ENCODE data around the gene SLTM. TPM values are rescaled to one million over a fixed set of nuclear protein-coding genes. Genes with fewer than 3 reads are reported as not detected.
"Not testable (repeated sequence)": the region's sequence is repeated elsewhere in the genome, so short reads cannot be mapped to it uniquely, and the experiment has no call there.

The SLTM gene
- total RNA-seq, 1 donor from 2014 or later, result 53.4 TPM

DNA sequence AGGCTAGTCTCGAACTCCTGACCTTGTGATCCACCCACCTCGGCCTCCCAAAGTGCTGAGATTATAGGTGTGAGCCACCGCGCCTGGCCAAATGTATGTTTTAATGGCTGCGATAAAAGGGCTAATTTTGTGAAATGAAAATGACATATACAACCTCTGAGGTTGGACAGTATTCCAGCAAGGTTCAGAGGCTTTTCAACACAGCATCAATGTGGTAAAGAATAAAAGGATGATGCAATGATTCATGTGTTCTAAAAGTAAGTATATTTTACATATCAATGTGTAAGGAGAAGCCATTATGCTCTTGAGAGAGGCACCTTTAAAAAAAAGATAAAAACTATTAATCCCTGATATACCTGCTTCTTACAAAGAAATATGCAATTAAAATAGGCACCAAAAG, 6.7 kb downstream of the SLTM start:
- ATAC-seq, result no peak

DNA sequence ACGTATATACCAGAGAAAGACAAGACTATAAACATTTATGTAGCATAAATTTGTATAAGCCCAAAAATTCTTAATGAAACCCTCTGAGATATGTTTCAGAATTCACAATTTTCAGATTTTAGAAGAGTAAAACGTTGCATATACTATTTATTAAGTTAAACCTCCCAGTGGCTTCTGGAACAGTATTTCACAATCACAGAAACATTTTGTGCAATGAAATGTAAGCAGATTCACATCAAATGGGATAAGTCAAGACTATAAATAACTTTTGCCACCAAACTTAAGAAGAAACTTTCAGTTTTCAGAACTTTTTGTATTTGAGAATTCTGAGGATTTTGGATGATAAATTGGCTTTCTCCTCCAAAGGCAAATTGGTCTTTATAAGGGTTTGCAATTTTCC, 9.2 kb downstream of the SLTM start:
- ATAC-seq, result no peak

DNA sequence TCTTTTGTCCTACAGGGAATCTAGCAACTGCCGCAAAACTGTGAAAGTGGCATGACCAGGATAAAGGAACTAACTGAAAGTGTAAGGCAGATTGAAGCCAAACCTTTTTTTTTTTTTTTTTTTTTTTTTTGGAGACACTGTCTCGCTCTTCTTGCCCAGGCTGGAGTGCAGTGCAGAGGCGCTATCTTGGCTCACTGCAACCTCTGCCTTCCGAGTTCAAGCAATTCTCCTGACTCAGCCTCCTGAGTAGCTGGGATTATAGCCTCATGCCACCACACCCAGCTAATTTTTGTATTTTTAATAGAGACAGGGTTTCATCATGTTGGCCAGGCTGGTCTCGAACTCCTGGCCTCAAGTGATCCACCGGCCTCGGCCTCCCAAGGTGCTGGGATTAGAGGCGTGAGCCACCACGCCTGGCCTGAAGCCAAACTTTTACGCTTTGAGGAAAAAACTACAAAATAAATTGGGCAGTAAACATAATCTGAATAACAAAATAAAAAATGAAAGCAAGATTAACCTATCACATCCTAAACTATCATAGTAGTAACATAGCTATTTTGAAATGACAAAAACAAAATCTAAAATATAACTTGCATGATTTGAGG, 9.7 kb downstream of the SLTM start:
- no peak for ATAC-seq

DNA sequence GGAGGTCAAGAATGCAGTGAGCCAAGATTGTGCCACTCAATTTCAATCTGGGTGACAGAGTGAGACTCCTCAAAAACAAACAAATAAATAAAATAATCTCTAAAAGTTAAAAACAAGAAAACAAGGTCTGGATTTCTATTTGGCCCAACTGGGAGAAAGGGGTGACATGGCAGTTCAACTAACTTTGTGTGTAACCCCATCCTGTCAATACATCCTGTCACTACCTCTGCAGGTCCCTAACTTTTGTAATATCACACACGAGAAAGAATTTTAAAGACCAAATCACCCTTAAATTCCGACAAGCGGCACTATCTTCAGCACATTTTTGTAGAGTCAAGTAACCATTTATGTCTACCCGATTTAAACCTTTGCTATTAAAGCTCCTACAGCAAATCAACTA, 10.2 kb downstream of the SLTM start:
- ATAC-seq, result no peak

DNA sequence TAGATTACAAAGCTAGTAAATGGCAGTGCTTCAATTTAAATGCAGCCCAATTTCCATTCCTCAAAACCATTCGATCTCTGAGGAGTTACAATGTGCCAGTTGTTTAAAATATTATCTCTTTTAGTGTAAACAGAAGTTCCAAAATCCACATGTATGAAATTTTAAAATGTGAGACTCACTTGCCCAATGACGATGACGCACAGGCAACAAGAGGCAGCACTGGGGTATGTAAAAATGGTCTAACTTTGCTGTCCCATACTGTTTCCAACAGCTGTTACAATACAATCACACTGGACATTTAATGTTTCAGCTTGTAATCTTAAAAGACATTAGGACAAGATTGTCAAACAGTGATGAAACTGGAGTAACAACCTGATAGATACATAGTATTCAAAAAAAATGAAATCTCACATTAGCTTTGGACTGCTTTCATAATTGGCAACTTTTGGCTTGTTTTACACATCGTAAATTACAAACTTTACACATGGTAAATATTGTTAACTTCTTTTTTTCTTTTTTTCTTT, 12.2 kb downstream of the SLTM start:
- no peak for ATAC-seq

DNA sequence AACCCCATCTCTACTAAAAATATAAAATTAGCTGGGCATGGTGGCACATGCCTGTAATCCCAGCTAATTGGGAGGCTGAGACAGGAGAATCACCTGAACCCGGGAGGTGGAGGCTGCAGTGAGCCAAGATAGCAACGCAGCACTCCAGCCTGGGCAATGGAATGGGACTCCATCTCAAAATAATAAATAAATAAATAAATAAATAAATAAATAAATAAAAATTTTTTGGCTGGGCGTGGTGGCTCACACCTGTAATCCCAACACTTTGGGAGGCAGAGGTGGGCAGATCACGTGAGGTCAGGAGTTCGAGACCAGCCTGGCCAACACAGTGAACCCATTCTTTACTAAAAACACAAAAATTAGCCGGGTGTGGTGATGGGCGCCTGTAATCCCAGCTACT, 13.0 kb downstream of the SLTM start:
- not testable (repeated sequence) for ATAC-seq

DNA sequence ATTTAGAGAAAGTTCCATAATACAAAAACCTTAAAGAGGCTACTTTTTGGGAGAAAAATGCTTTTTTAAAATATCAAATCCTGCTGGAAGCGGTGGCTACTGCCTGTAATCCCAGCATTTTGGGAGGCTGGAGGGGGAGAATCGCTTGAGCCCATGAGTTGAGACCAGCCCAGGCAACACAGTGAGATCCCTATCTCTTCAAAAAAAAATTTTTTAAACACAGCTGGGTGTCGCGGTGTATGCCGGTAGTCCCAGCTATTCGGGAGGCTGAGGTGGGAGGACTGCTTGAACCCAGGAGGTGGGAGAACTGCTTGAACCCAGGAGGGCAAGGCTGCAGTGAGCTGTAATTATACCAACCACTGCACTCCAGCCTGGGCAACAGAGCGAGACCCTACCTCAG, 14.2 kb downstream of the SLTM start:
- ATAC-seq, result no peak

DNA sequence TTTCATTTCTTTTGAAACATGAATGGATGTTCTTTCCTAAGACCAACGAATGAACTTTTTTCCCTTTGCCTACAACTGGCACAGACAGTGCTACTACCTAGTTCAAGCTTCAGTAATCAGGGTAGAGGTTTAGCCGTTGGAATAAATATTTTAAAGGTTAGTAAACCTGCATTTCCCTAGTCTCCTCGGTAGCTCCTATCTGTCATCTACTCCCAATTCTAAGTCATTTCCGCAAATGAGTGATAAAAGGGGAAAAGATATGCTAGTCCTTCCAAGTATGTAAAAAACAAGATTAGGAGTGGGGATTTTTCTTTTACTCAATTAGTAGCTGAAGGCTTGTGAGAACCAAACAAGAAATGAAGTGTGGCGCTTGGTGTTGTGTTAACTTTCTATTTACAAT, 15.2 kb downstream of the SLTM start:
- ATAC-seq, result no peak

DNA sequence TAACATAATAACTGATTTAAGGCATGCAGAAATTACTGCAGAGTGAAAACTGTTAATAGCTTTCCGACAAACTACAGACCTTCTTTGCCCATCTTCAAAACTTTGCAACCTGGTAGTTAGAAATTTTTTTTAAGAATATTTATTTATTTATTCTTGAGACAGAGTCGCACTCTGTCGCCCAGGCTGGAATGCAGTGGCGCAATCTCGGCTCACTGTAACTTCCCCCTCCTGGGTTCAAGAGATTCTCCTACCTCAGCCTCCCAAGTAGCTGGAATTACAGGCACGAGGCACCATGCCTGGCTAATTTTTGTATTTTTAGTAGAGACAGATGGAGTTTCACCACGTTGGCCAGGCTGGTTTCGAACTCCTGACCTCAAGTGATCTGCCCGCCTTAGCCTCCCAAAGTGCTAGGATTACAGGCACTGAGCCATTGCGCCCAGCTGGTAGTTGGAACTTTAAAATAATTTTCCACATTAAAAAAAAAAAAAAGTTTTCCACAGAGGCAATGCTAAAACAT, 15.8 kb downstream of the SLTM start:
- not testable (repeated sequence) for ATAC-seq

DNA sequence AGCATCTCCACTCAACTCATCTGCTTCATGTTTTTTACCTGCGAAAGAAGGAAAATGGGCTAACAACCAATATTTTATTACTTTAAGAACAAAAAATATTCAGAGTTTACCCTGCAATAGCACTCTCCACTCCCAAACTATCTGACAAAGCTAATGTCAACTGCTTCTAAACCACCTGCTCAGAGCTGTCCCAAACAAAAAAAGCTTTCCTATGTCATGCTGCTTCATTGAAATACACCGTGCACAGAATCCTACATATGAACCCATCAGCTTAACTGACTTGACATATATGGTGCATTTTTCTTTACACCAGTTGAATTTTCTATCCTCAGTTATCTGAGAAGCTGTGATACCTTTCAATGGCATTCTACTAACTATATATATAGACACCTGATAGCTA, 16.5 kb downstream of the SLTM start:
- ATAC-seq, result no peak

DNA sequence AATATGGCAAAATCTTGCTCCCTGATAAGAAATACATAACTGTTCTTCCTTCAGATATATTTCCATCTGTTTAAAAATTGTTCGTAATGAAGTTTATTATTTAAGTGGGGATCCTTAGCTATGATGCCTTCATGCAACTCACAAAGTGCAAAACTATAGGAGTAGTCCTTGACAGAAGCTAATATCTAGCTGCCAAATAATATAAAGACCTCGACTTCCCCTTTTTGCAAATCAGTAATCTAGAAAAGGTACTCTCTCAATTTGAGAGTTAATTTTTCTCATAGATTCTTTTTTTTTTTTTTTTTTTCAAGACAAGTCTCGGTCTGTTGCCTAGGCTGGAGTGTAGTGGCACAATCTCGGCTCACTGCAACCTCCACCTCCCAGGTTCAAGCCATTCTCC, 23.0 kb downstream of the SLTM start:
- no peak for ATAC-seq

DNA sequence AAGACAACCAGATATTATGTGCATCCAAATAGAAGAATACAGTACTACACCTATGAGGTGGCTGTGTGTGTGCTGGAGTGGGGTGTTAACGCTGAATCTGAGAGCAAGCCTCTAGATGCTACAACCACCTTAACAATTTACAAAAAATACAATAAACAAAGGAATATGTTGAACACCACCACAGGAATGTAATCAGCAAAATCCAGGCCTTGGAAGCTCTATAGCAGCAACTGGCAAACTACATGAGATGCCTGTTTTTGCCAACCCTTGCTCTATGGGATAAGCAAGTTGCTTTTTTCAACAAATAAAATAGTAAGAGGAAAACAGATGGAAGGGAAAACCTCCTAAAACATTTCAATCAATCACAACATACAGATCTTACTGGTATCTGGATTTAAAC, 23.9 kb downstream of the SLTM start:
- ATAC-seq, result no peak

DNA sequence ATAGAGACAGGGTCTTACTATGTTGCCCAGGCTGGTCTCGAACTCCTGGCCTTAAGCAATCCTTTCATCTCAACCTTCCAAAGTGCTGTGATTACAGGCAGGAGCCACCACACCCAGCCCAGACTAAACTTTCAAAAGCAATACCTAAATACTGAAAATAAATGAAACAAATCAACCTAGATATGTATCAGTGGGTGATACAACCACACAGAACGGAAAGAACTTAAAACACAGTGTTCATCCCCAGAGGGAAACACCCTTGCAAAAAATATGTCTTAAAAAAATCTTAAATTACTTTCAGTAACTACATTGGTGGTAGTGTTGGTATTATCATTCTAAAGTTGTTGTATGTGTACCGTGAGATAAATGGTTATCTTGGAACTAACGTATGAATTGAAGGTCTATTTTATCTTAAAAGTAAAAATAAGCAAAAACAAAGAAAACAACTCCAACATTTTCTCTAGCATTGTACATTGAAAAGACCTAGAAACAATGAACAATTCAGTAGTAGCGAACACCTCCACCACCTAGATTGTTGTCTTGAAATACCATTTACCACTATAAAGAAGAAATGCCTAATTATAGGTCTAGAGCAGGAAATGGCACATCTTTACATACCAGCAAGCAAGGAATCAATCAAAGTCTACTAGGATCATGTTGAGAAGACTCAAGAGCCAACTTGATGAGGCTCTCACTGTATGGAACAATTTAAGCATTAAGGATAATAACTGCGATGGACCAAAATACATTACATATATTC, 24.7 kb downstream of the SLTM start:
- ATAC-seq, result no peak

DNA sequence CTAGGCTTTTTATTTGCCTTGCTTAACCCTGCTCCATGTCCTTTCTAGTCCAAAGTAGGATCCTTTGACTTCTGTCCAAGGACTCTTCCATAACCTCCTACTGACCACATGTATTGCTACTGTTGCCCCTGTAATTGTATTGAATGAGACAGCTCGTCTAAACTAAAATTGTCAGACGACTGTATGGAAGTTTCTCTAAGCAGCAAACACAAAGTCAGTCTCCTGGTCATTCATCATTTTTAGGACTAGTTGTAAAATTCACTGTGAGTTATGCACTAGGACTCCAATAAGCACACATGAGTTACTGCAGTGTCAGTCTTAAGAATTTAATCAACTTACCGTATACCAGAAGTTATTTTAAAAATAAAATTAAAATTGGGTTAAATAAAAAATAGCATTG, 32.8 kb downstream of the SLTM start:
- no peak for ATAC-seq

DNA sequence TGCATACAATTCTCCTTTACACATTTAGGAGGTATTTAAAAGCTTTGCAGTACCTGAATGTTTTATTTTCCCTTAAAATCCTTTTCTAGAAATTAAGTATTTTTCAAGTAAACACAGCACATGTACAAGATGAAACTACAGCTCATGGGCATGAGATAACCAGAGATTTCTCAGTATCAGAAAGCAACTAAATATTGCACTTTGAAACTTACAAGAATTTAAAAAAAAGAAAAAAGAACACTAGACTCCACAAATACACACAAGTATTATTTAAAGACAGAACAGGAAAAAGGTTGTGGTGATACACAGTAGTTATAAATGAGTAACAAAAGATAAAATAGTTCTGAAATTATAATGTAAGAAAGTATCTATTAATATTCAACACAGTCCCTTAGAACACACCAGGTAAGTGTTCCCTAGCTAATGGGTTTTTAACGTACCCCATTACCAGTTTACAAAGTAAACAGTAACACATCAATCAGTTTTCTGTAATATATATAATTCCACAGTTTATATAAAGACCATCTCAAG, 35.3 kb downstream of the SLTM start:
- no peak for ATAC-seq

DNA sequence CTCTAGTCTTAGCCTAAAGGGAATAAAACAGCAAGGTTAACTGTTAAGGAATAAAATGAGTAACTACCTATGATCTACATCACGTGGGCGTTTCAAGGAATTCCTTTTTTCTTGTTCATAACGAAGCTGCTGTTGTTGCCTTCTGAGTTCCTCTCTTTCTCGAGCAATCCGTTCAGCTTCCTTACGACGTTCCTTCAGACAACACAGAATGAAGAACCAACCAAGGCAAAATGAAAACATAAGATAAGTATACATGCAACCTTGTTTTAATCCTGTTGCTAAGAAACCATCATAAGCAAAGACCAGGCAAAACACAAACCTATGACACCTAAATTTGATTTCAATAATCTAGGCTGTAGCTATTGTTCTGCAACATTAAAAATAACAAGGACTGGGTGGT, 44.1 kb downstream of the SLTM start:
- ATAC-seq, result no peak

DNA sequence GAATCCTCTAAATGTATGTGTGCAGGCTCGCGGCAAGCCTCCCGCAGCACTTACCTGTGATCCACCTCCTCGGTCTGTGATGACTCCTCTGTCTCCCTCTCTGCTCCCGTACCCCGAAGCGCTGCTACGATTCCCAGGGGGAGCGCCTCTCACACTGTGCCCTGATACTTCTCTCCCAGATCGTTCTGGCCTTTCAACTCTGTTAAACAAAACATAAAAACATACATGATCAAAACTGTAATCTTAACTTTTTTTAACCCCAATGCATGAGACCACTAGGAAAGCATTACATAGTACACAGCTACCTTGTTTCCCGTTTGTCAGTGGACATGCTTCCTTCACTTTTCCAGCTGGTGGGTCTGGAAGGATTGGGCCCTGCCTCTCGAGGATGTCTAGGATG, 46.6 kb downstream of the SLTM start:
- no peak for ATAC-seq

DNA sequence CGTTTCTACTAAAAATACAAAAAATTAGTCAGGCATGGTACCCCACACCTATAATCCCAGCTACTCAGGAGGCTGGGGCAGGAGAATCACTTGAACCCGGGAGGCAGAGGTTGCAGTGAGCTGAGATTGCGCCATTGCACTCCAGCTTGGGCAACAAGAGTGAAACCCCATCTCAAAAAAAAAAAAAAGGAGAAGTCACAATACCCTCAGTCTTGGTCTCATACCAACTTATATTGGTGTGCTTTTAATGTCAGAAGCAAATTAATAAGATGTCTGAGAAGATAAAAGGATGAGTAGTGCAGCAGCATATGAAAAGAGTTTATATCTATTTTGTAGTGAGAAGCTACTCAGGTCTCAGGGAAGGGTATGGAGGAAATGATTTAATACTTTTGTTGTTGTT, 49.6 kb downstream of the SLTM start:
- not testable (repeated sequence) for ATAC-seq

DNA sequence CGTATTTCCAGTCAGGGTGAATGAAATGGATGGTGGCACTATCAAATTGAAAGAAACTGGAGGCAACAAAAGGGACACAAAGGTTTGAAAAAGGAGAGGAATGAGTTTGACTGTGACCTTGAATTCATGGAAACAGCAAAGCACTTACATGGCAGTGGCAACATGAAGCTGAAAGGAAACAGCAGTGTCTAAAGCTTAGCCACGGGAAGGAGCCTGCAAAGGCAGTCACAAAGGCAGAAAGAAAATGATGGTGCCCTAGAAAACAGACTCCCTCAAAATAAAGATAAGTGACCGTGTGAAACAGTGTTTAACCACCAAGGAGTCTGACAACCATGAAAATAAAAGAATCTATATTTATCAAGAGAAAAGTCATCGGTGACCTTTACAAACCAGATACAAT, 51.2 kb downstream of the SLTM start:
- no peak for ATAC-seq

DNA sequence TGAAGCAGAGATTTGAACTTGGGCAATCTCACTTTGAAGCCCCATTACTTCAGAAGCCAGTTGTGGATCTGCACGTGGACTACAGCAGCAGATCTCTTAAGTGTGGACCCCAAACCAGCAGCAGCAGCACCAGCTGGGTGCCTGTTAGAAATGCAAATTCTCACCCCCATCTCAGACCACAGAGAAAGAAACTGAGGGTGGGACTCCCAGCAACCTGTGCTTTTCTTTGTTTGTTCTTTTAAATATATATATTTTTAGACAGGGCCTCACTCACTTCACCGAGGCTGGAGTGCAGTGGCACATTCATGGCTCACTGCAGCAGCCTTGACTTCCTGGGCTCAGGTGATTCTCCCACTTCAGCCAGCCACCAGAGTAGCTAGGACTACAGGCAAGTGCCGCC, 53.2 kb downstream of the SLTM start:
- no peak for ATAC-seq

DNA sequence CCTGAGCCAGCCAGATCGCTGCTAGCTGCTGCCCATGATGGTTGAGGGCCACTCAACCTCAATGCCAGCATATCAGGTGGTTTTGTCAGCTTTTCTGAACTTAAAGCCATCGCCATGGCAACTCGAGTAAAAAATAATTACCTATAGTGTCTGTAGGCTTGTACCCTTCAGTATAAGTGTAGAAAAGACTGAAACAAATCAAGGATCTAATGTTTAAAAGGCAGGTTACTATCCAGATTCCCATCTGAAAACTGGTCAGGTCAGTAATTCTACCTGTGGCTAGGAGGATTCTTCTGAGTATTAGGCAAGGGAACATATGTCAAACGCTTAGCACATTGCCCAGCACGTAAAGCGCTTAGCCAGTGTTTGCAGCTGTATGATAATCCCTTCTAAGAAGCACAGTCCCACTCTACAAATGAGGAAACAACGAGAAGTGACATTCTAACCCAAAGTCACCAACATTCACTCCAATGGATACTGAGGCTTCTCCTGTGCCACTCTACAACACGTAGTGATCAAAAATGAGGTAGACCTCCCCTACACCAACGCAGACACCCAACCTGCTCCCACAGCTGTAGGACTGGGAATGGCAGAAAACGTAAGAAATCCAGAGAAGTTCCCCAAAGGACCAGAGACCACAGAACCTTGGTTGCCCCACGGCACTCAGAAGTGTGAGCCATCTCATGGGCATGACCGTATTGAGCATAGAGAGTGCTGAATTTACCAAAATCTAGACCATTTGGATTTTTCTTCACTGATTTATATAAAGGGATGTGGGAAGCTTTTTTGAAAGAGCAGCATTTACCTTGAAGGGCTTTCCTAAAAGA, 55.3 kb downstream of the SLTM start:
- no peak for ATAC-seq

DNA sequence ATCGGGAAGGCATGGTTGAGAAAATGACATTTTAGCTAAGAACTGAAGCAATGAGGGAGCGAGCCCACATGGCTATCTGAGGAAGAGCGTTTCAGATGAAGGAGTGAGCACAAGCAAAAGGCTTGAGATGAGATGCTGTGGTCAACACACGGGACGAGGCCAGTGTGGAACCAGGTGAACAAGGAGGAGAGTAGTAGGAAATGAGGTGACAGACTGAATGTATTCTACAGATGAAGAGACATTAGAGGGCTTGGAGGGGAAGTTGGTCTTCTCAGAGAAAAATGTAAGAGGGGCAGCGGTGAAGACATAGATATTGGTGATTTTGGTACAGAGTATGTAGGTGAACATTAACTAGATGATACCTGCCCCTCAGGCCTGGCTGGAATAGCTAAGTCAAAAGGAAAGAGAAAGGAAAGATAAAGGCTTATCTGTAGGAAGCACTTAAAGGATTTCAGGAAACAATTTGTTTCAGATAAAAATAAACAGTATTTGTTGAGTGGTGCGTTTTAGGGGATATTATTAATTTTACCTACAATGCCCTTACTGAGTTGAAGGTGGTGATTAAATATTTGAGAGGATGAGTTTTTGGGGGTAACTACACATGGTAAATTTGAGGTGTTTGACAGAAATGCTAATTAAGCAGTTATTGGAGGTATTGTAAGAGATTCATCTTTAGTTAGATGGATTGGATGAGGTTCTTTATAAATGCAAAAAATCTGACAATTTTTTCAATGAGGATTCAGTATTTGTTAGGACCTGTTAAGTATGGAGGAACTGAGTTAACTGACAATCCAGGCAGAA, 57.0 kb downstream of the SLTM start:
- no peak for ATAC-seq

Measured in esophagus mucosa (tissue), 1 donor.